ENCODE results near the gene CDKN2A.
A peak's percentile ranks its signal among the peaks of the same experiment; 100 is the strongest.

Gene CDKN2A

DNA sequence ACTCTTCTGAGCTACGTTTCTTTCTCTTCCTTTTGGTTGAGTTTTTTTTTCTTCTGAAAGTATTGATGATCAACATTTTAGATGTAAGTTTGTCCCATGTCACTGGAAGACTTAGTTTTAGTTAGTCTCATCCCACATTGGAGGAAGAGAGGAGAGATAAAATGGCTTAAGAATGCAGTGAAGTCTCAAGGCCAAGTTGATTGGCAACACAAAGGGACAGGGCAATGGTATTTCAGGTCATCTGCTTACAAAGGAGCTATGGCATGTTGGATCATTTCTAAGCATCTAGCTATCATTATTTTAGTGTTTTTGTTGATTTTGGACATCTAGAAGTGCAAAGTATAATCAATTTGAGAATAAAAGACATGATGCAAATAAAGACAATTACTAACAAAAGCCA is 58.6 kb downstream of the CDKN2A start:
- no peak for DNase-seq

DNA sequence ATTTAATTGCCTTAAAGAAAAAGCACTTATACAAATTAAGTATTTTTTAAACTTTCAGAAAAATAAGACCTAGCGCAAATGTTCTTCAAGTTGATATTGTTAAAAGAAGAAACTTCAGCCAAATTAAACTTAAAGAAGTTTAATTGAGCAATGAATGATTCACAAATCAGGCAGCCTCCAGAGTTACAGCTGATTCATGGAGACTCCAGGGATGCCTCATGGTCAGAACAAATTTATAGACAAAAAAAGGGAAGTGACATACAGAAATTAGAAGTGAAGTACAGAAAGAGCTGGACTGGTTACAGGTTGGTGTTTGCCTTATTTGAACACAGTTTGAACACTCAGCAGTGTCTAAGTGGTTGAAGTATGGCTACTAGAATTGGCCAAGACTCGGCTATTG is 60.3 kb downstream of the CDKN2A start:
- DNase-seq = peak; percentile 13 to 25

DNA sequence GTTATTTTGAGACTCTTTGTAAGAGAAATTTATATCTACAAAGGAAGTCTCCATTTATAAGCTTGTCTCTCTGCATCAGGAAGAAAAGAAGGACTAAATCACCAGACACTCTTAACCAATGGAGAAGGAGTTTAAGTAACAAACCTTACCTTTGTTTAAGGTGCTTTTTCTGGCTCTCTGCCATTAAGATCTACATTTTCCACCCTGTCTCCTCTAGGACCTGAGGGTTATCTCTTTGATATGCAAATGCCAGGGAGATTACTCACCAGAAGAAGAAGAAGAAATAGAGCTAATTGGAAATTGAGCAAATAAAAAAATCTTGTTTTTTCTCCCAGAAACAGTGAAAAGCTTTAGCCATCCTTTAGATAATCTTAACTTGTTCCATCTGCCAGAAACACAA is 60.9 kb downstream of the CDKN2A start:
- DNase-seq = no peak

DNA sequence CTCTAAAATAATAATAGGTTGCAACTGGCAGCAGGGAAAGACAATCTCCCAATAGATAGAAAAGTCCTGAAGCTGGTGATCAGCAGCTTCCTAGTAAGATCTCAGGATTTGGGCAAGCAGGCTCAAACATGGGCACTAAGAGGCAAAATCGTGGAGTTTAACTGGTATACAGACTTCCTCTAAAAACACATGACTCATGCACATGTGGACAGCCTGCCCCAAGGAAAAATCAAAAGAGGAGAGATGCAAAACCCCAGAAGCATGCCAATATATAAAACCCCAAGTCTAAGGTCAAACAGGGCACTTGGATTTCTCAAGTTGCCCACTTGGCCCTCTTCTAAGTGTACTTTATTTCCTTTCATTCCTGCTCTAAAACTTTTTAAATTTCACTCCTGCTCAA is 62.8 kb downstream of the CDKN2A start:
- no peak for DNase-seq

DNA sequence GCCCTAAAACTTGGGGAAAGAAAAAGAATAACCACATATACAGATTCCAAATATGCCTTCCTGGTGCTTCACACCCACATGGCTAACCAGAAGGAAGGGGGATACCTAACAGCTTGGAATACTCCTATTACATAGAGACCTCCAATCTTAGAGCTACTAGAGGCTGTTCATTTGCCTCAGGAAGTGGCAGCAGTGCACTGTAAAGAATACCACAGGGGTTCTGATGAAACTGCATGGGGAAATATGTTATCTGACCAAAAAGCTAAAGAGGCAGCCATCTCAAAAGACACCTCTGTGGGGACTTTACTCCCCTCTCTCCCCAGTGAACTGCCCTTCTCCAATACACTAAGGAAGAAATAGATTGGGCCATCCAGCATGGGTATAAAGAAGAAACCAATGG is 66.4 kb downstream of the CDKN2A start:
- DNase-seq = no peak

DNA sequence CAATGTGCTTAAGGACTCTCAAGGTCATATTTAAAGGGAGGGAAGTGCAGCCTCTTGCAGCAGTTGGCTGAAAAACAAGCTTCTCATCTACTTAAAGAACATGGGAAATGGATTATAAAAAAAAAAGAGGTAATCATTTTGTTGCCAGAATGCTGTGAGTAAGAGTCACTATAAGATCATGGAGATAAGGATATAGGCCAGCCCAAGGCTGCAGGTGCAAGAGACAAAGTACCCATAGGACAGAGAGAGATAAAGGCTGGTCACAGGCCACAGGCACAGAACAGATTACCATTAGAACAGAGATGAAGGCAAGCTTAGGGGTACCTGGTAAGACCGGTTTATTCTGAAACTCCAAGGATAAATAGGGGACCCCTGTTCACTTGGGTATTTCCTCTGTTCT is 70.5 kb downstream of the CDKN2A start:
- no peak for DNase-seq

DNA sequence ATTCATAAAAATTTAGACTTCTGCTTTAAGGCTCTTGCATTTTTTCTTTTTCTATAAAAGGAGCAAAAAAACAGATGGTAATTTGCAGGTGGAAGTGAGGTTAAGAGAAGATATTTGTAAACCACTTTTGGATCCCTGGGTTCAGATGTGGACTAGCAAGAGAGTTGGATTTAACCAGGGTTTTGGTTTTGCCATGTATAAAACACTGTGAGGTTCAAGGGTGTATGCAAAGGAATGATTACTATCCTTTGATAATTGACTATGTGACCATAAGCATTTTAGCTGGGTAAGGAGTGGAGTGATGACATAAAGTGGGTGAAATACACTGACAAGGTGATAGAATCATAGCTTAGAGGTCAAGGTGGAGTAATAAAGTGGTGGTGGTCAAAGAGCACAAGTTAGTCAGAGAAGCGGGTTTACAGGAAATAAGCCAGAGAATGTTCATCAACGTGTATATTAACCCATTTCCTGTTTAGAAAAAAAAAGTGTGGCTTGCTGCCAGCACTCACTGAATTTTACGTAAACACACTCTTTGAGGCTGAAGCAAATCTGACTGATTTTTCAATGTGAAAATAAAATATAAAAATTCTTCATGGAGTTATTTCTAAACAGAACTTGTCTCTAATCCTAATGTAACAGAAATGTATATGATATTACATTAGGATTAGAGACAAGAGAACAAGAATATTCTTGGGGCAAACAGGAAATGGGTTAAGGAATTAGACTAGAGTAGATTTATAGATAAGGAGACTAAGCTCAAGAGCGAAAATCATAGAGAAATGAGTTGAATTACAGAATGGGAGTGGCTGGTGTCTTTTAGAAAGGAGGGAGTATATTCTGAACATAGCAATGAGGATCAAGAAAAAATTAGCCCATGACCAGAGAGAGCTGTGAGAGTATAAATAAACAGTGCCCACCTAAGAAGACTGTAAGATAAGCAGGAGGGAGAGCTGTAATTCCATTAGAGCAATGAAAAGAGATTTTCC is 74.5 kb downstream of the CDKN2A start:
- DNase-seq = peak in 1 of 2 experiments; percentile 4

All from Kasumi-1 (cell line).